Coronary artery (tissue), 2 donors: ENCODE results near the gene LOXL4.

Experiments
- DNase-seq: peaks from one replicate; pipeline ENCODE4 v3.0.0-alpha.2; 2017; ENCODE audit warnings: low spot score
- H3K27ac ChIP-seq, 2 donors: fragments of 200-600 bp; sonication (generic); one replicate each; pipeline ENCODE4 v1.5.1; 2016 to 2019
- H3K4me3 ChIP-seq: fragments of 200-600 bp; sonication (generic); 2 replicates; pipeline ENCODE4 v1.5.1; 2016; ENCODE audit warnings: mild to moderate bottlenecking, moderate library complexity
- CTCF ChIP-seq: fragments of 200-600 bp; sonication (generic); IDR thresholded peaks from one replicate; pipeline ENCODE4 v1.5.1; 2019; ENCODE audit warnings: antibody characterized with exemption

Gene LOXL4

GRCh38 chr10:98265403-98266378 lies 2.3 kb downstream of the LOXL4 start:
- Histone ChIP-seq H3K27ac (peak overlapping the region in 1 of 2 donors; percentile 89), H3K4me3 (no peak overlapping the region)
- DNase-seq, result no peak
- no peak for TF ChIP-seq CTCF

GRCh38 chr10:98264378-98265065 lies 3.5 kb downstream of the LOXL4 start:
- H3K27ac ChIP-seq, result no peak overlapping the region
- no peak for DNase-seq
- no peak for TF ChIP-seq CTCF
- no peak overlapping the region for H3K4me3 ChIP-seq

- no peak overlapping the region for H3K4me3 ChIP-seq
- H3K27ac ChIP-seq, result no peak overlapping the region
- DNase-seq, result no peak
- TF ChIP-seq CTCF, result no peak
Observed at GRCh38 chr10:98263088-98263487, 4.9 kb downstream of the LOXL4 start.

- peak; percentile 68 for DNase-seq
Observed at GRCh38 chr10:98262571-98262970, 5.4 kb downstream of the LOXL4 start.

GRCh38 chr10:98261436-98262277 lies 6.3 kb downstream of the LOXL4 start:
- DNase-seq, result no peak
- no peak overlapping the region for H3K4me3 ChIP-seq
- TF ChIP-seq CTCF, result no peak
- H3K27ac ChIP-seq, result no peak overlapping the region

More at GRCh38 chr10:98262571-98262970, 5.4 kb downstream of the LOXL4 start:
- H3K4me3 ChIP-seq, result no peak overlapping the region
- TF ChIP-seq CTCF, result no peak
- H3K27ac ChIP-seq, result no peak overlapping the region

GRCh38 chr10:98260752-98261151 lies 7.2 kb downstream of the LOXL4 start:
- DNase-seq, result no peak
- TF ChIP-seq CTCF, result no peak
- no peak overlapping the region for H3K27ac ChIP-seq

More at GRCh38 chr10:98260752-98261151, 7.2 kb downstream of the LOXL4 start:
- no peak overlapping the region for H3K4me3 ChIP-seq
